HG02798 (cell line): ENCODE measurements around the gene TTC39C.

ENCODE experiments used
- ATAC-seq: cut with Tn5 transposase; IDR thresholded peaks from one replicate; pipeline ENCODE4 v1.9.1; 2021; ENCODE audit warnings: mild to moderate bottlenecking; ENCODE audit not compliant: unreplicated experiment, poor library complexity

TTC39C gene

GRCh38 chr18:24176727-24177416 is 162.3 kb downstream of the TTC39C start:
- peak; percentile 86 for ATAC-seq

GRCh38 chr18:24177499-24178133 is 163.1 kb downstream of the TTC39C start:
- ATAC-seq = no peak

- ATAC-seq = no peak
Measured at GRCh38 chr18:24180048-24180447, 165.5 kb downstream of the TTC39C start.

GRCh38 chr18:24181806-24182205 is 167.3 kb downstream of the TTC39C start:
- ATAC-seq = no peak
